ENCODE measurements around the gene LDLRAD4.

GRCh38 chr18:13303756-13304364, 85.3 kb downstream of the LDLRAD4 start:
- no peak for TF ChIP-seq EP300 (IDR thresholded peaks at IDR 0.05)
- no peak for TF ChIP-seq POLR2A (IDR thresholded peaks at IDR 0.05)

Measured in stomach (tissue), 4 donors.